H1 (cell line): ENCODE measurements around the gene CANT1. TPM values are rescaled to one million over a fixed set of nuclear protein-coding genes. Genes with fewer than 3 reads are reported as not detected.

Experiments used
- ASH2L ChIP-seq: fragments of 200-600, 300-600 bp; sonication (generic); IDR thresholded peaks from one replicate; pipeline ENCODE4 v1.7.1; 2017; ENCODE audit warnings: low read length
- FOSL1 ChIP-seq: IDR thresholded peaks from 2 replicates; pipeline ENCODE4 v1.6.1; 2011; ENCODE audit warnings: mild to moderate bottlenecking, low read depth, low read length, moderate library complexity; ENCODE audit not compliant: insufficient read depth
- JUN ChIP-seq: IDR thresholded peaks from 2 replicates; pipeline ENCODE4 v1.6.1; 2011; ENCODE audit warnings: low read depth, mild to moderate bottlenecking, improper control_type of control experiment, low read length
- RFX5 ChIP-seq: IDR thresholded peaks from 2 replicates; pipeline ENCODE4 v1.6.1; 2011; ENCODE audit warnings: low read depth, low read length, improper control_type of control experiment, borderline replicate concordance
- TEAD4 ChIP-seq: IDR thresholded peaks from 2 replicates; pipeline ENCODE4 v1.6.1; 2012; ENCODE audit warnings: low read depth, low read length, inconsistent platforms, mixed read lengths
- polyA plus RNA-seq, 7 experiments: library from polyadenylated mRNA; depleted of rRNA in 3 of 7; stranded (reverse) in 5 of 7; unstranded in 2 of 7; fragments of >200 nt in 5 of 7; fragments of 200-250 nt in 2 of 7; gene quantifications; 1 replicate in 5 of 7; 2 replicates in 1 of 7; 4 replicates in 1 of 7; pipeline versions ENCODE4 v1.2.1 to v1.2.3, GENCODE V29; 2011 to 2013; ENCODE audit warnings: missing spikeins in 2 of 7, mixed read lengths in 2 of 7
- total RNA-seq: library from RNA; stranded (reverse); fragmentation: NEBNext Ultra II Directional; extraction: Animal tissue kit (Norgen Biotek cat#: 25700); gene quantifications from 2 replicates; pipeline ENCODE4 v1.2.1, GENCODE V29; 2021

CANT1 gene
- total and polyA plus RNA-seq, 2 of the 8 experiments (the other 6 are each of a cell fraction or from before 2014, with no cell fraction given), result 23.0 to 32.6 TPM

- TF ChIP-seq FOSL1 (no peak), ASH2L (no peak), TEAD4 (no peak), JUN (no peak), RFX5 (no peak)
These were observed 8.2 kb downstream of the CANT1 start (continued) for GRCh38 chr17:79001190-79002020.
